PC-9 (cell line): ENCODE data around the gene GPX3. TPM values are rescaled to one million over a fixed set of nuclear protein-coding genes. Genes with fewer than 3 reads are reported as not detected.

ENCODE experiments used
- BruUV-seq: library from RNA; stranded (reverse); fragments of 400-500 nt; replicated peaks from 2 replicates; lab custom pipeline; 2021; lab: Mats Ljungman, UMichigan
- CTCF ChIA-PET: fragments of 300-600 bp; sonication (Branson Sonifier 250); formaldehyde crosslinking; loops from one replicate; lab custom pipeline; 2022; ENCODE audit warnings: antibody characterized with exemption; lab: Charles Lee
- POLR2A ChIA-PET: fragments of 300-600 bp; sonication (Branson Sonifier 250); formaldehyde crosslinking; loops from one replicate; lab custom pipeline; 2022; ENCODE audit warnings: antibody characterized with exemption; ENCODE audit not compliant: unreplicated experiment; lab: Charles Lee
- DNase-seq, 2 experiments: peaks; one replicate each; pipeline versions ENCODE4 v3.0.0 to v3.0.0-alpha.2; 2015 to 2022; ENCODE audit warnings: mixed read lengths in 1 of 2
- H2AFZ ChIP-seq: fragments of 200-600 bp; sonication (generic); 2 replicates; pipeline ENCODE4 v1.8.1; 2017; ENCODE audit warnings: antibody characterized with exemption
- H3F3A ChIP-seq: fragments of 200-600 bp; sonication (generic); 2 replicates; pipeline ENCODE4 v1.8.1; 2017; ENCODE audit warnings: antibody characterized with exemption, mild to moderate bottlenecking, low read depth; ENCODE audit not compliant: insufficient read depth
- H3K27ac ChIP-seq: fragments of 200-600 bp; sonication (generic); 2 replicates; pipeline ENCODE4 v1.6.1; 2016; ENCODE audit warnings: mixed run types
- H3K27me3 ChIP-seq: fragments of 200-600 bp; sonication (generic); 2 replicates; pipeline ENCODE4 v1.6.1; 2016; ENCODE audit warnings: low read depth, mixed run types; ENCODE audit not compliant: insufficient read depth
- H3K36me3 ChIP-seq: fragments of 200-600 bp; sonication (generic); 2 replicates; pipeline ENCODE4 v1.6.1; 2016; ENCODE audit warnings: low read depth, mixed run types
- H3K4me1 ChIP-seq: fragments of 200-600 bp; sonication (generic); replicated peaks from 2 replicates; pipeline ENCODE4 v1.6.1; 2016; ENCODE audit warnings: mixed run types; ENCODE audit not compliant: insufficient read depth
- H3K4me2 ChIP-seq: fragments of 200-600 bp; sonication (generic); 2 replicates; pipeline ENCODE4 v1.6.1; 2017; ENCODE audit warnings: mixed run types
- H3K4me3 ChIP-seq: fragments of 200-600 bp; sonication (generic); 2 replicates; pipeline ENCODE4 v1.6.1; 2016; ENCODE audit warnings: mixed run types
- H3K79me2 ChIP-seq: fragments of 200-600 bp; sonication (generic); 2 replicates; pipeline ENCODE4 v1.6.1; 2017; ENCODE audit warnings: low read depth, mixed run types
- H3K9me2 ChIP-seq: fragments of 200-600 bp; sonication (generic); 2 replicates; pipeline ENCODE4 v1.8.1; 2017; ENCODE audit warnings: mild to moderate bottlenecking; ENCODE audit not compliant: insufficient read depth
- H3K9me3 ChIP-seq: fragments of 200-600 bp; sonication (generic); 2 replicates; pipeline ENCODE4 v1.8.1; 2016; ENCODE audit warnings: low read depth; ENCODE audit not compliant: insufficient read depth
- H4K20me1 ChIP-seq: fragments of 200-600 bp; sonication (generic); 2 replicates; pipeline ENCODE4 v1.8.1; 2017; ENCODE audit not compliant: insufficient read depth
- EZH2 ChIP-seq: fragments of 200-600 bp; sonication (generic); IDR thresholded peaks from 2 replicates; pipeline ENCODE4 v1.8.0; 2017; ENCODE audit warnings: antibody characterized with exemption, low read depth
- intact Hi-C: fragments of 100-400 bp; cut with micrococcal nuclease; formaldehyde crosslinking; loops from one replicate; pipeline ENCODE4 v1.10.0; 2022; ENCODE audit not compliant: unreplicated experiment
- total RNA-seq: library from RNA; stranded (reverse); gene quantifications from 2 replicates; pipeline ENCODE4 v1.2.3, GENCODE V29; 2021
- TF ChIP-seq, protein P1 (sequence below): fragments of 200-600 bp; sonication (generic); conservative IDR thresholded peaks from 2 replicates; pipeline ENCODE4 v1.6.1; 2017; ENCODE audit warnings: mixed run types, antibody characterized with exemption, mild to moderate bottlenecking, moderate library complexity

GPX3 gene
- total RNA-seq, 1 experiment from 2014 or later = 93.2 TPM

DNA sequence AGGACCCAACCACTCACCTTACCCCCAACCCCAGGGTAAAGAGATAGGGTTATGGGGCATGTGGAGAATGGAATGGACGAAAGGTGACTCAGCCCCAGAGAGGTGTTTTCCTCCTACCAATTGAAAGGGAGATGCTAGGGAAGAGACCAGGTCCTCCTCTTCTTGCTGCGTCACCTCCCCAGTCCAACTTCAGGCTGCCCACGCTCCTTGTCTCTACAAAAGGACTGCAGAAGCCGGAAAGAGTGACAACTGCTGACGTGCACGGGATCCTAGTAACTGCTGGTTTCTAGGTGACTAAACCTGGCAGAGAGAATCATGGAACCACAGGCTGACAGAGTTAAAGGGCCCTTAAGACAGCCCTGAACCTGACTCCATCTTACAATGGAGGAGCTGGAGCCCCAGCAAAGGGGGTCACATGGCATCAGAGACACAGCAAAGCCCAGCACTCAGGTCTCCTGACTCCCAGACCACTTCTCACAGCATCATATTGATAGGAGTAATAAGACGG lies 2.2 kb downstream of the GPX3 start:
- H3K4me3 ChIP-seq = no peak overlapping the region
- ChIA-PET POLR2A (no interaction called here), CTCF (no interaction called here)
- H3K79me2 ChIP-seq = no peaks in the 10 kb centered on the region
- H3K4me1 ChIP-seq = peaks cover 12% of the 10 kb centered on the region
- no peaks in the 10 kb centered on the region for H3K9me2 ChIP-seq
- no peaks in the 10 kb centered on the region for H4K20me1 ChIP-seq
- H3K9me3 ChIP-seq = no peaks in the 10 kb centered on the region; the same call in 1 of the 2 replicates
- H3K4me2 ChIP-seq = no peak overlapping the region
- H3K36me3 ChIP-seq = no peaks in the 10 kb centered on the region
- H3F3A ChIP-seq = no peaks in the 10 kb centered on the region; the same call in 1 of the 2 replicates
- no peak overlapping the region for H2AFZ ChIP-seq
- BruUV-seq = no TSS peak
- intact Hi-C loops = loop anchor here (10.0 kb wide), 2 partner anchors 458 to 722 kb away; no protein-coding TSS in a partner anchor
- no peak overlapping the region for H3K27ac ChIP-seq
- DNase-seq = peak in 1 of 2 experiments; percentile 19
- H3K27me3 ChIP-seq = no peaks in the 10 kb centered on the region
- TF ChIP-seq, protein P1, sequence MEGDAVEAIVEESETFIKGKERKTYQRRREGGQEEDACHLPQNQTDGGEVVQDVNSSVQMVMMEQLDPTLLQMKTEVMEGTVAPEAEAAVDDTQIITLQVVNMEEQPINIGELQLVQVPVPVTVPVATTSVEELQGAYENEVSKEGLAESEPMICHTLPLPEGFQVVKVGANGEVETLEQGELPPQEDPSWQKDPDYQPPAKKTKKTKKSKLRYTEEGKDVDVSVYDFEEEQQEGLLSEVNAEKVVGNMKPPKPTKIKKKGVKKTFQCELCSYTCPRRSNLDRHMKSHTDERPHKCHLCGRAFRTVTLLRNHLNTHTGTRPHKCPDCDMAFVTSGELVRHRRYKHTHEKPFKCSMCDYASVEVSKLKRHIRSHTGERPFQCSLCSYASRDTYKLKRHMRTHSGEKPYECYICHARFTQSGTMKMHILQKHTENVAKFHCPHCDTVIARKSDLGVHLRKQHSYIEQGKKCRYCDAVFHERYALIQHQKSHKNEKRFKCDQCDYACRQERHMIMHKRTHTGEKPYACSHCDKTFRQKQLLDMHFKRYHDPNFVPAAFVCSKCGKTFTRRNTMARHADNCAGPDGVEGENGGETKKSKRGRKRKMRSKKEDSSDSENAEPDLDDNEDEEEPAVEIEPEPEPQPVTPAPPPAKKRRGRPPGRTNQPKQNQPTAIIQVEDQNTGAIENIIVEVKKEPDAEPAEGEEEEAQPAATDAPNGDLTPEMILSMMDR = no peak
- TF ChIP-seq EZH2 = no peak

DNA sequence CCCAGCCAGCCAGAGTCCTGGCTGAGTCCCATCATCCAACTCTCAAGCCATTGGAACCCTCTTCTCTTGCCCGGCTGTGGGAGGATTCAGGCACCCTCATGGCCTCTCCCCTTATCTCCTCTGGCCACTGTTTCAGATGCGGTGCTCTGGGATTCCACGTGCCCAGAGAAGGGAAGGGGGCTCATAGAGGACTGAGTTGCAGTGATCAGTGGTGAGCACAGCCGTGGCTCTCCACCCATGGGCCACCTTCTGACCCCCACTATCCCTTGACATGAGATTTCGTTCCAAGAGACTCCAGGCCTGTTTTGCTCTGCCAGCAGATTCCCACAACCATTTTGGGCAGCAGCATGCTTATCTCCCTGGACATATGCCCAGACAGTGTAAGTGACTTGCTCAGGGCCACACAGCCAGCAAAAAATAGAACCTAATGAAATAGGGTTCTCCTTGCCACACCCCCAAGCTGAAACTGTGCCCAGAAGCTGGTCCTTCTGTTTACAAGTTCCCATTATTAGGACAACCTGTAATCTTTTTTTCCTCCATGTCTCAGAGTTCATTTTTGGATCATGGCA lies 2.7 kb downstream of the GPX3 start:
- no peak overlapping the region for H2AFZ ChIP-seq
- H4K20me1 ChIP-seq = no peaks in the 10 kb centered on the region
- CTCF ChIA-PET = no interaction called here
- TF ChIP-seq EZH2 = no peak
- TF ChIP-seq, protein P1 = no peak
- H3K27me3 ChIP-seq = no peaks in the 10 kb centered on the region
- H3K27ac ChIP-seq = no peak overlapping the region
- no peaks in the 10 kb centered on the region for H3K36me3 ChIP-seq
- intact Hi-C loops = loop anchor here (10.0 kb wide), 2 partner anchors 458 to 722 kb away; no protein-coding TSS in a partner anchor
- H3K4me3 ChIP-seq = no peak overlapping the region
- POLR2A ChIA-PET = no interaction called here
- no peaks in the 10 kb centered on the region; the same call in 1 of the 2 replicates for H3F3A ChIP-seq
- H3K9me3 ChIP-seq = no peaks in the 10 kb centered on the region; the same call in 1 of the 2 replicates
- DNase-seq = peak in 1 of 2 experiments; percentile 3
- peaks cover 12% of the 10 kb centered on the region for H3K4me1 ChIP-seq
- no peaks in the 10 kb centered on the region for H3K9me2 ChIP-seq
- no TSS peak for BruUV-seq
- no peaks in the 10 kb centered on the region for H3K79me2 ChIP-seq
- H3K4me2 ChIP-seq = no peak overlapping the region

DNA sequence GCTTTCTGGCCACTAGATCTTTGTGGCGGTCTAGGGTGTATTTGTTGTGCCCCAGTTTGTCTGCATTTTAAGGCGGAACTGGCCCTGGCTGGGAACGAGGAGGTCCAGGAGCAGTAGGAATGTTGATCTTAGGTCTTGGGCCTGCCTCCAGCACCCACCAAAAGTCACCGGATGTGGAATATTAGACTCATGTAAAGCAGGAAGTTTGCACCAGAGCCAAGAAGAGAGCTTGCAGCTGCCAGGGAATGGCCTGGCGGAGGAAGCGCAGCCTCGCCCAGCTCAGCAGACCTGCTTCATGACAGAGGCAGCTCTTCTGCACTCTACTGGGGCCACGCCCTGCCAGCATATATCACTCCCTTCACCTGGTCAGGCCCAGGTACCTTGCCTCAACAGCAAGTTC lies 3.3 kb downstream of the GPX3 start:
- Histone ChIP-seq H3K27me3 (no peaks in the 10 kb centered on the region), H3K79me2 (no peaks in the 10 kb centered on the region), H3K9me2 (no peaks in the 10 kb centered on the region), H4K20me1 (no peaks in the 10 kb centered on the region), H3K4me2 (no peak overlapping the region), H3K4me3 (no peak overlapping the region), H3K4me1 (peaks cover 12% of the 10 kb centered on the region), H3F3A (no peaks in the 10 kb centered on the region; the same call in 1 of the 2 replicates), H3K27ac (no peak overlapping the region), H3K36me3 (no peaks in the 10 kb centered on the region), H2AFZ (no peak overlapping the region), H3K9me3 (no peaks in the 10 kb centered on the region; the same call in 1 of the 2 replicates)
- BruUV-seq = no TSS peak
- POLR2A ChIA-PET = no interaction called here
- CTCF ChIA-PET = no interaction called here
- intact Hi-C loops = loop anchor here (10.0 kb wide), 2 partner anchors 459 to 721 kb away; no protein-coding TSS in a partner anchor
- peak; percentile 15 to 33 for DNase-seq
- TF ChIP-seq, protein P1 = no peak
- TF ChIP-seq EZH2 = no peak
